ENCODE data around the gene ABCB8. TPM values are rescaled to one million over a fixed set of nuclear protein-coding genes. Genes with fewer than 3 reads are reported as not detected.
A peak's percentile ranks its signal among the peaks of the same experiment; 100 is the strongest.

The ABCB8 gene
- total RNA-seq, 4 donors from 2014 or later: 13.2 to 33.0 (median 18.8) TPM

DNA sequence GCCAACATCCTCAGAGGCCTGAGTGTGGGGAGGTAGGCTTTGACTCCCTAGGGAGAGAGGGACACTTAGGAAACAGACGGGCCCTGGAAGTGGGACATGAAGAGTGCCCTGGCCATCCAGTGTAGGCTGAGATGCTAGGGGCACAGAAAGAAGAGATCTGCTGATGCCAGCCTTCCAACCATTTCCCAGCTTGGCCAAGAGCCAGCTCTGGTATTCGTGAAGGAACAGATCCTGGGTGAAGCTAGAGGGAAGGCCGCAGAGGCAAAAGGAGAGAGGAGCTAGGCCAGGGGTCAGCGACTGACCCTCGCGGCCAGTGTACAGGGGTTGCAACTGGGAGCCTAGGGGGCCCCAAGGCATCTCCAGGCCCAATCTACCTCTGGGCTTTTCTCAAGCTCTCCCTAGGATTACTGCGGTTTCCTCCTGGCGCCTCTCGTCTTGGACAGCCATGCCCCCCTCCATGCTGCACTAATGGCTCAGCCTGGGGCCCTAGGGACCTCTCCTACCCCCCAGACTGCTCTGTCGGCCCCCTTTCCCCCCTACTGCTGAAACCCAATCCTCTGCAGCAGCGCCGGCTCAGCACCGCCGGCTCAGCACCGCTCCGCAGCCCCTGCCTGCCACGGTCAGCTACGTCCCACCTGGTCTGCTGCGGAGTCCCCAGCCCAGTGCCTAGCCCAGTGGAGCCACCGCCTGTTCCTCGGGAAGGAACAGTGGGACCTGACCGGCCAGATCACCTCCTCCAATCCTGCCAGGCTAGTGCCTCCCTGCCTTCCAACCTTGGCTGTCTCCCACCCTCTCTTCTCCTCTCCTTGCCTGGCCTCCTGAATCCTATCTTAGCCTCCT lies 19.9 kb downstream of the ABCB8 start, which contains the start of gene ASIC3:
ASIC3 (plus strand) TSS at position 556 of the 840 bp plus-strand sequence. CDS start 355 bp downstream, outside the sequence.
- no peak for ATAC-seq
- Histone ChIP-seq H3K9me3 (no peaks in the 10 kb centered on the region), H3K27me3 (peaks cover 7% of the 10 kb centered on the region), H3K4me3 (no peak within 1 kb of the TSS), H3K36me3 (peaks cover 0 to 39% of the 10 kb centered on the region in 2 donors), H3K4me1 (peaks cover 0 to 27% (median 13%) of the 10 kb centered on the region in 3 donors), H3K27ac (no peak within 1 kb of the TSS)
- WGBS, 2 donors (ENCODE audit: low coverage in 1 of 2): 69 to 88% methylated on average over 5 to 7 of the region's 22 CpGs
- TF ChIP-seq POLR2A (IDR thresholded peaks at IDR 0.05) (no peak), CTCF (IDR thresholded peaks at IDR 0.05) (no peak), EP300 (IDR thresholded peaks at IDR 0.05) (no peak), POLR2AphosphoS5 (IDR thresholded peaks at IDR 0.05) (no peak)

DNA sequence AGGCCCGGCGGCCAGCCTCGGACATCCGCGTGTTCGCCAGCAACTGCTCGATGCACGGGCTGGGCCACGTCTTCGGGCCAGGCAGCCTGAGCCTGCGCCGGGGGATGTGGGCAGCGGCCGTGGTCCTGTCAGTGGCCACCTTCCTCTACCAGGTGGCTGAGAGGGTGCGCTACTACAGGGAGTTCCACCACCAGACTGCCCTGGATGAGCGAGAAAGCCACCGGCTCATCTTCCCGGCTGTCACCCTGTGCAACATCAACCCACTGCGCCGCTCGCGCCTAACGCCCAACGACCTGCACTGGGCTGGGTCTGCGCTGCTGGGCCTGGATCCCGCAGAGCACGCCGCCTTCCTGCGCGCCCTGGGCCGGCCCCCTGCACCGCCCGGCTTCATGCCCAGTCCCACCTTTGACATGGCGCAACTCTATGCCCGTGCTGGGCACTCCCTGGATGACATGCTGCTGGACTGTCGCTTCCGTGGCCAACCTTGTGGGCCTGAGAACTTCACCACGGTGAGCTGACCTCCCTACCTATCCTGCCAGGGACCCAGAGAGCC lies 20.7 kb downstream of the ABCB8 start:
- H3K4me3 ChIP-seq: no peak overlapping the region
- WGBS, 2 donors (ENCODE audit: low coverage in 1 of 2): 76 to 80% methylated on average over 2 to 3 of the region's 38 CpGs
- TF ChIP-seq EP300 (IDR thresholded peaks at IDR 0.05): no peak
- TF ChIP-seq CTCF (IDR thresholded peaks at IDR 0.05): no peak
- no peak for TF ChIP-seq POLR2A (IDR thresholded peaks at IDR 0.05)
- TF ChIP-seq POLR2AphosphoS5 (IDR thresholded peaks at IDR 0.05): no peak
- peaks cover 0 to 27% (median 13%) of the 10 kb centered on the region in 3 donors for H3K4me1 ChIP-seq
- no peaks in the 10 kb centered on the region for H3K9me3 ChIP-seq
- peaks cover 0 to 39% of the 10 kb centered on the region in 2 donors for H3K36me3 ChIP-seq
- no peak overlapping the region for H3K27ac ChIP-seq
- no peak for ATAC-seq
- H3K27me3 ChIP-seq: peaks cover 7% of the 10 kb centered on the region

GRCh38 chr7:151051108-151051507 lies 22.9 kb downstream of the ABCB8 start:
- Histone ChIP-seq H3K27me3 (peaks cover 7% of the 10 kb centered on the region), H3K4me3 (peak overlapping the region in 1 of 2 donors; percentile 18), H3K27ac (no peak overlapping the region), H3K4me1 (peaks cover 0 to 27% (median 13%) of the 10 kb centered on the region in 3 donors), H3K9me3 (no peaks in the 10 kb centered on the region), H3K36me3 (peaks cover 0 to 25% of the 10 kb centered on the region in 2 donors)
- no CpG with 5 or more reads among the region's 50 CpGs for WGBS, 2 donors (ENCODE audit: low coverage in 1 of 2)
- TF ChIP-seq CTCF (IDR thresholded peaks at IDR 0.05) (no peak), POLR2AphosphoS5 (IDR thresholded peaks at IDR 0.05) (peak; percentile 24), POLR2A (IDR thresholded peaks at IDR 0.05) (no peak), EP300 (IDR thresholded peaks at IDR 0.05) (no peak)
- ATAC-seq: peak; percentile 72

GRCh38 chr7:151053096-151053495 lies 24.8 kb downstream of the ABCB8 start:
- Histone ChIP-seq H3K27me3 (peaks cover 7% of the 10 kb centered on the region), H3K9me3 (no peaks in the 10 kb centered on the region), H3K36me3 (peaks cover 0 to 22% of the 10 kb centered on the region in 2 donors), H3K4me1 (peaks cover 3 to 24% (median 18%) of the 10 kb centered on the region in 3 donors), H3K4me3 (no peak overlapping the region), H3K27ac (no peak overlapping the region)
- TF ChIP-seq EP300 (IDR thresholded peaks at IDR 0.05) (no peak), POLR2A (IDR thresholded peaks at IDR 0.05) (no peak), CTCF (IDR thresholded peaks at IDR 0.05) (no peak), POLR2AphosphoS5 (IDR thresholded peaks at IDR 0.05) (no peak)
- WGBS, 2 donors (ENCODE audit: low coverage in 1 of 2): 60 to 90% methylated on average over 1 to 2 of the region's 4 CpGs
- no peak for ATAC-seq
